Peyer's patch (tissue), 4 donors: ENCODE results near the gene NKAIN2.

ENCODE experiments used
- CTCF ChIP-seq, 6 experiments: fragments of 450-650 bp in 4 of 6; fragments of 200-600 bp in 2 of 6; sonication (generic) in 1 of 6; IDR thresholded peaks; one replicate each; pipeline ENCODE4 v1.5.1; 2017 to 2019; ENCODE audit warnings: antibody characterized with exemption in 6 of 6, mild to moderate bottlenecking in 3 of 6, moderate library complexity in 1 of 6
- POLR2A ChIP-seq, 2 donors: fragments of 450-650 bp; IDR thresholded peaks; one replicate each; pipeline ENCODE4 v1.5.1; 2017; ENCODE audit warnings: antibody characterized with exemption in 2 of 2, mild to moderate bottlenecking in 2 of 2, moderate library complexity in 2 of 2

- no peak for TF ChIP-seq CTCF (IDR thresholded peaks at IDR 0.05)
- no peak for TF ChIP-seq POLR2A (IDR thresholded peaks at IDR 0.05)
Measured at GRCh38 chr6:123941855-123942254, 138.2 kb downstream of the NKAIN2 start.
